ENCODE measurements around the gene TMEM150B.

The TMEM150B gene, protein sequence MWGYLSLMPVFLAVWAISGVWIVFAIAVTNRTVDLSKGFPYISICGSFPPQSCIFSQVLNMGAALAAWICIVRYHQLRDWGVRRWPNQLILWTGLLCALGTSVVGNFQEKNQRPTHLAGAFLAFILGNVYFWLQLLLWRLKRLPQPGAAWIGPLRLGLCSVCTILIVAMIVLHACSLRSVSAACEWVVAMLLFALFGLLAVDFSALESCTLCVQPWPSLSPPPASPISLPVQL

DNA sequence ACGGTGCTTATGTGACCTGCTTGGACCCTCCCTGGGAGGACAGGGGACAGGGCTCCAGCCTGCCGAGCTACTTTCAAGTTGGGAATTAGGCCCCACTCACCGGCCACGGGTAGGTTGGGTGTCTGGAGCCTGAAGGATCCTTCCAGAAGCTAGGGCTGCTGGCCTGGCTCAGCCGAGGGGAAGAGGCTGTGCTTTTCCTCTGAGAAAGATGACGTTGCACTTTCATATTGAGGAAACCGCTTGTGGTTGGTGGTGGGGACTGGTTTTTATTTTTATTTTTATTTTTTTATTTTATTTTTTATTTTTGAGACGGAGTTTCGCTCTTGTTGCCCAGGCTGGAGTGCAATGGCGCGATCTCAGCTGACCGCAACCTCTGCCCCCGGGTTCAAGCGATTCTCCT lies at the start of gene TMEM150B:
TSS of gene TMEM150B (minus strand) at position 170 of the 400 bp plus-strand sequence. CDS start 4,305 bp downstream, outside the sequence.
- DNase-seq (ENCODE audit: low spot score), result no peak
- no peak for FAIRE-seq

GRCh38 chr19:55373993-55374757 lies 49.0 kb upstream of the TMEM150B start:
- no peak for FAIRE-seq
- DNase-seq (ENCODE audit: low spot score), result no peak

DNA sequence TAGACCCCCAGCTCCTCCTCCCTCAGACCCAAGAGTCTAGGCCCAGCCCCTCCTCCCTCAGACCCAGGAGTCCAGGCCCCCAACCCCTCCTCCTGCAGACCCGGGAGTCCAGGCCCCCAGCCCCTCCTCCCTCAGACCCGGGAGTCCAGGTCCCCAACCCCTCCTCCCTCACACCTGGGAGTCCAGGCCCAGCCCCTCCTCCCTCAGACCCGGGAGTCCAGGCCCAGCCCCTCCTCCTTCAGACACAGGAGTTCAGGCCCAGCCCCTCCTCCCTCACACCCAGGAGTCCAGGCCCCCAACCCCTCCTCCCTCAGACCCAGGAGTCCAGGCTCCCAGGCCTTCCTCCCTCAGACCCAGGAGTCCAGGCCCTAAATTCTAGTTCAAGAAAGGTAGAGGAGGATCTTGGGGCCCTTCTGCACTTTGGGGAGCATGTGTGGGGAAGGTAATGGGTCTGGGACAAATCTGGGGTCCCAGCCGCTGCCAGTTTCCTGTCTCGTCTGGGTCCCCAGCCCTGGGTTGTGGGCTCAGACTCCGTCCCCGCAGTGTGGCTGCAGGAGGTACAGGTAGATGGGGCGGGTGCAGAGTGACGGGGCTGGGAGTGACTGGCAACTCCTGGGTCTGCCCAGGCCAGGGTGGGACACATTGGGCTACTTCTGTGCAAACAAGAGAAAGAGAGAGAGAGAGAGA lies 48.3 kb upstream of the TMEM150B start:
- FAIRE-seq (no peak), DNase-seq (ENCODE audit: low spot score) (no peak)

- DNase-seq (ENCODE audit: low spot score) (peak; percentile 35), FAIRE-seq (no peak)
Observed at GRCh38 chr19:55372316-55373081, 47.4 kb upstream of the TMEM150B start.

GRCh38 chr19:55370305-55370988 lies 45.3 kb upstream of the TMEM150B start, which contains the start of gene IL11:
IL11 (minus strand) TSS chr19:55370463; CDS start chr19:55370310, 153 bp downstream.
- peak; percentile 79 for FAIRE-seq
- DNase-seq (ENCODE audit: low spot score), result peak; percentile 84

DNA sequence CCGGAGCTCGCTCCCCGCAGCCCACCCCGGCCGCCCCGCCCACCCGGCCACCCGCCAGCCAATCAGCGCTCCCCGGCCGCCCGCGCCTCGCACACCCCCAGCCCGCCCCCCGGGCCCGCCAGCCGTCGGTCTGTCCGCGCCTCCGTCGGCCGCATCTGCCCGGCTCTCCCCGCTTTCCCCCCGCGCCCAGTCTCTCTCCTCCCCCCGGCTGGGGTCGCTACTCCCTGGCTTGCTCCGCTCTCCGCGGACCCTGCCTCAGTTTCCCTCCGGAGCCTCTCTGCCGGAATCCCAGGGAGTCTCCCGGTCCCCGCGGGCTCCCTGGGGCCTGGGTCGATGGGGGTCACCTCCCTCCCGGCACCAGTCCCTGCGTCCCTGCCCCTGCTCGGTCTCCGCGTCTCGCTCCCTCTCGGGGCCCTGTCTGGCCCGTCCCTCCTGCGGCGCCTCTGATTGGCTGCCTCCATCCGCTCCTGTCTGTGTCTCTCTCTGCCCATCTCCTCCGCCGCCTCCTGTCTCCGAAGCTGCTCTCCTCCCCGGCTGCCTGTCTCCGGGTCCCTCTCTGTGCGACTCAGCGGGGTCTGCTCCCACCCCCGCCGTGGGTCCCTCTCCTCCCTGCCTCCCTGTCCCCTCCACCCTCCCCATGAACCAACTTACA lies 44.6 kb upstream of the TMEM150B start:
- peak; percentile 90 for DNase-seq (ENCODE audit: low spot score)
- FAIRE-seq, result no peak

GRCh38 chr19:55368701-55369563 lies 43.8 kb upstream of the TMEM150B start:
- no peak for FAIRE-seq
- peak; percentile 85 for DNase-seq (ENCODE audit: low spot score)

GRCh38 chr19:55368106-55368505 lies 43.0 kb upstream of the TMEM150B start:
- FAIRE-seq (no peak), DNase-seq (ENCODE audit: low spot score) (no peak)

- FAIRE-seq (no peak), DNase-seq (ENCODE audit: low spot score) (no peak)
Observed at GRCh38 chr19:55366790-55367189, 41.6 kb upstream of the TMEM150B start.

- FAIRE-seq, result no peak
Observed at GRCh38 chr19:55365964-55366363, 40.8 kb upstream of the TMEM150B start.

GRCh38 chr19:55365245-55365644 lies 40.1 kb upstream of the TMEM150B start:
- FAIRE-seq (no peak), DNase-seq (ENCODE audit: low spot score) (no peak)

More at GRCh38 chr19:55365964-55366363, 40.8 kb upstream of the TMEM150B start:
- DNase-seq (ENCODE audit: low spot score), result no peak

DNA sequence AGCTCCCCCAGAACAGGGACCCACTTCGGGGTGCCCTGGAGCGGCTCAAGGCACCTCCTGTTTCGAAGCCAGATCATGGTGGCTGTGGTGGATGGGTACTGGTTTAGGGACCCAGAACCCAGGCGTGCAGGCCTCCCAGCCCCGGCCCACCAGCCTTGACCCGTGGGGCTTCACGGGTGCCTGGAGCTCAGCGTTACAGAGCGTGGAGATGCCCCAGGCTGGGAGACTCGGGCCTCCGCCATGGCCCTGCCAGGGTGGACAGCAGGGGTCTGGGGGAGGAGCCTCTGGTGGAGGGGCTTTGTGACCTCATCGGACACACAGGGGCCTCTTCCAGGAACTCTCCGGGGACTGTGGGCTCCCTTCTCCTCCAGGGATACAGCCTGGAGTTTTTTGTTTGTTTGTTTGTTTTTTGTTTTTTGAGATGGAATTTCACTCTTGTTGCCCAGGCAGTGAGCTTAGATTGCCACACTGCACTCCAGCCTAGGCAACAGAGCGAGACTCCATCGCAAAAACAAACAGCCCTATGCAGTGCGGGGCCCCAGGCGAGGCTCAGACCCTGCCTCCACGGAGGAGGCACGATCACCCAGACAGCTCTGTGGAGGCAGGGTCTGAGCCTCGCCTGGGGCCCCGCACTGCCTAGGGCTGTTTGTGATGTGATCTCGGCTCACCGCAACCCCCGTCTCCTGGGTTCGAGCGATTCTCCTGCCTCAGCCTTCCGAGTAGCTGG lies 38.0 kb upstream of the TMEM150B start, which contains the start of gene GARIN5B:
TSS of gene GARIN5B (minus strand) at position 271 of the 727 bp plus-strand sequence. CDS start at position 77, 194 bp downstream.
- DNase-seq (ENCODE audit: low spot score) (no peak), FAIRE-seq (no peak)

DNA sequence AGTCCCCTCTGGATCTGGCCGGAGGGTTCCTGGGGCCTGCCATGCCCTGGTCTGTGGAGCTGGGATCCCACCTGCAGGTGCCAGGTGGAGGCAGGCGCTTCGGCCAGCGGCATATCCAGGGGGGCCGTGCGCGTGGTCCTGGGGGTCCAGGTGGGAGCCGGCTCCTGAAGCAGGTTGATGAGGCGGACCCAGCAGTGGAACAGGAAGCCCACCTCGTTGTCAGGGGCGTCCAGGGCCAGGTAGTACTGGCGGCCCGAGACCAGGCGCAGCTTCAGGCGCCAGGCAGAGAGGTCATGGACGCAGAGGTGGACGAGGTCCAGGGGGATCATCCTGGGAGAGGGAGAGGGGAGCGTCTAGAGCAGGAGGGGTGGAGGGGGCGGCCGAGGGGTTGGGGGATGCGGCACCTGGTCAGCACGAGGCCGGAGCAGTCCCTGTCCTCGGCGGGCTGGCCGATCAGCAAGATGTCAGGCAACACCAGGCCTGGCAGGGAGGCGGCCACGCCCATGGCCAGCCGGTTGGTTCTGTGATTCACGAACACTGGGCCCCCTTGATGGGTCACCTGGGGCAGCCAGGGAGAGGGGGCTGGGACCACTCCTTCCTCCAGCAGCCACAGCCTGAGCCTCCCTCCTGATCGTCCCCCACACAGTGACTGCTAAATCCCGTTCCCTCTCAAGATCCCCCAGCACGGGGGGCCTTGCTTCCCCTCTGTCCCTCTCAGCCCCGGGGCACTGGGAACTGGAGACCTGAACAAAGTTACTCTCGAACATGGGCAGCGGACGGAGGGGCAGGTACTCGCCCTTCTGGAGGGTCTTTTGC lies 37.2 kb upstream of the TMEM150B start:
- FAIRE-seq (no peak), DNase-seq (ENCODE audit: low spot score) (no peak)

- no peak for DNase-seq (ENCODE audit: low spot score)
- no peak for FAIRE-seq
Observed at GRCh38 chr19:55360902-55361301, 35.8 kb upstream of the TMEM150B start.

GRCh38 chr19:55358943-55359908 lies 34.1 kb upstream of the TMEM150B start:
- DNase-seq (ENCODE audit: low spot score) (peak; percentile 45), FAIRE-seq (no peak)

DNA sequence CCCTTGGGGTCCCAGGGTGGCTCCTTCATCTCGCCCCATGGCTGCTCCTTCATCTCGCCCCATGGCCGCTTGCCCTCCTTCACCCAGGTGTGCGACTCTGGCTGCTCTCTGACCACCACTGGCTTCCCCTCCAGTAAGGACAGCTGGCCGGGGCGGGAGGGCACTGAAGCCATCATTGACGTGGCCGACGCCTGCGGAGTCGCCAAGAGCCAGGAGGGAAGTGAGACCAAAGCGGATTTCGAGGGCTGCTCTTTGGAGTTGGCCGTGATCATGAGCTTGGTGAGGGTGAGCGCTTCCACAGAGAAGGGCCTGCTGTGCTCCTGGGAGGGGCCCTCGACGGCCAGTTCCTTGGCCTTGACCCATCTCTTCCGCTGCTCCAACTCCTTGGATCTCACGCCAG lies 33.4 kb upstream of the TMEM150B start:
- DNase-seq (ENCODE audit: low spot score) (no peak), FAIRE-seq (no peak)

All from urothelium cell line (cell line).